AG04450 (cell line): ENCODE results near the gene KAT6B. TPM values are rescaled to one million over a fixed set of nuclear protein-coding genes. Genes with fewer than 3 reads are reported as not detected.

Experiments
- CTCF ChIA-PET: fragments of 300-600, 350-600 bp; formaldehyde crosslinking; extraction: SDS; loops from one replicate; lab custom pipeline; 2022; ENCODE audit warnings: antibody characterized with exemption, inconsistent platforms; lab: Charles Lee
- POLR2A ChIA-PET: fragments of 350-600 bp; formaldehyde crosslinking; extraction: SDS; loops from one replicate; lab custom pipeline; 2021; ENCODE audit warnings: antibody characterized with exemption, inconsistent platforms; lab: Yijun Ruan, JAX
- DNase-seq: peaks from one replicate; pipeline ENCODE4 v3.0.0-alpha.2; 2011; ENCODE audit warnings: low read depth, low spot score
- H3K27ac ChIP-seq: one replicate; pipeline ENCODE4 v1.5.1; 2012; ENCODE audit warnings: low read depth, low read length, control low read depth
- H3K27me3 ChIP-seq: one replicate; pipeline ENCODE4 v1.6.0; 2012; ENCODE audit warnings: low read length; ENCODE audit not compliant: control insufficient read depth, insufficient read depth
- H3K4me3 ChIP-seq: 2 replicates; pipeline ENCODE4 v1.5.1; 2011; ENCODE audit warnings: mild to moderate bottlenecking, low read depth, low read length, control low read depth
- H3K9me3 ChIP-seq: 2 replicates; pipeline ENCODE4 v1.5.1; 2012; ENCODE audit warnings: low read length; ENCODE audit not compliant: control insufficient read depth, insufficient read depth
- CTCF ChIP-seq: IDR thresholded peaks from 2 replicates; pipeline ENCODE4 v1.5.1; 2011; ENCODE audit warnings: low read depth, low read length, control low read depth, inconsistent platforms
- polyA plus RNA-seq: library from polyadenylated mRNA; depleted of rRNA; stranded (reverse); fragments of >200 nt; gene quantifications from 2 replicates; pipeline ENCODE4 v1.2.3, GENCODE V29; 2011

Gene KAT6B
- polyA plus RNA-seq, 1 experiment: 10.4 TPM

- H3K27me3 ChIP-seq: no peaks in the 10 kb centered on the region
- no peaks in the 10 kb centered on the region for H3K9me3 ChIP-seq
- TF ChIP-seq CTCF: no peak
- CTCF ChIA-PET: no interaction called here
- no peak overlapping the region for H3K4me3 ChIP-seq
- POLR2A ChIA-PET: no interaction called here
- no peak for DNase-seq
- no peak overlapping the region for H3K27ac ChIP-seq
These were observed 51.5 kb downstream of the KAT6B start for GRCh38 chr10:74877898-74878297.

- POLR2A ChIA-PET: interaction anchor here (0.6 to 0.7 kb wide), 2 partner anchors 586 to 732 kb away, joined by 4 read pairs; no protein-coding TSS in a partner anchor
- H3K9me3 ChIP-seq: no peaks in the 10 kb centered on the region
- CTCF ChIA-PET: no interaction called here
- peak; percentile 6 for DNase-seq
- no peaks in the 10 kb centered on the region for H3K27me3 ChIP-seq
- no peak for TF ChIP-seq CTCF
- H3K27ac ChIP-seq: no peak overlapping the region
- H3K4me3 ChIP-seq: no peak overlapping the region
These were observed 53.6 kb downstream of the KAT6B start for GRCh38 chr10:74880041-74880440.

GRCh38 chr10:74881253-74881884, 55.0 kb downstream of the KAT6B start:
- H3K9me3 ChIP-seq: no peaks in the 10 kb centered on the region
- H3K27me3 ChIP-seq: no peaks in the 10 kb centered on the region
- TF ChIP-seq CTCF: no peak
- DNase-seq: no peak
- H3K27ac ChIP-seq: peak overlapping the region; percentile 75
- POLR2A ChIA-PET: no interaction called here
- CTCF ChIA-PET: interaction anchor here (0.7 kb wide), 1 partner anchor 971 kb away, joined by 3 read pairs; no protein-coding TSS in a partner anchor
- H3K4me3 ChIP-seq: no peak overlapping the region

GRCh38 chr10:74882427-74882826, 56.0 kb downstream of the KAT6B start:
- Histone ChIP-seq H3K27me3 (no peaks in the 10 kb centered on the region), H3K4me3 (no peak overlapping the region), H3K9me3 (no peaks in the 10 kb centered on the region), H3K27ac (no peak overlapping the region)
- ChIA-PET POLR2A (interaction anchor here (0.6 to 1.4 kb wide), 5 partner anchors 16 to 56 kb away, joined by 3 to 8 read pairs (median 3); no protein-coding TSS in a partner anchor), CTCF (interaction anchor here (0.6 kb wide), 1 partner anchor 236 kb away, joined by 5 read pairs; no protein-coding TSS in a partner anchor)
- DNase-seq: peak; percentile 41
- TF ChIP-seq CTCF: no peak

- DNase-seq: peak; percentile 27
- POLR2A ChIA-PET: interaction anchor here (0.6 to 1.7 kb wide), 6 partner anchors 15 to 57 kb away, joined by 3 to 8 read pairs (median 4); no protein-coding TSS in a partner anchor
- CTCF ChIA-PET: no interaction called here
- no peak for TF ChIP-seq CTCF
- Histone ChIP-seq H3K9me3 (no peaks in the 10 kb centered on the region), H3K27me3 (no peaks in the 10 kb centered on the region), H3K27ac (peak overlapping the region; percentile 71), H3K4me3 (no peak overlapping the region)
These were observed 56.4 kb downstream of the KAT6B start for GRCh38 chr10:74882831-74883230.
